SK-N-MC (cell line): ENCODE data around the gene AASDH.

Experiments
- FOXP2 ChIP-seq: optimal IDR thresholded peaks from 2 replicates; pipeline ENCODE3; 2011; ENCODE audit warnings: mild to moderate bottlenecking, moderate library complexity; ENCODE audit not compliant: insufficient read depth; ENCODE audit errors: extremely low read length, control extremely low read depth
- POLR2AphosphoS5 ChIP-seq: IDR thresholded peaks from 2 replicates; pipeline ENCODE4 v1.6.1; 2012; ENCODE audit warnings: mild to moderate bottlenecking, low read depth, low read length, borderline replicate concordance

DNA sequence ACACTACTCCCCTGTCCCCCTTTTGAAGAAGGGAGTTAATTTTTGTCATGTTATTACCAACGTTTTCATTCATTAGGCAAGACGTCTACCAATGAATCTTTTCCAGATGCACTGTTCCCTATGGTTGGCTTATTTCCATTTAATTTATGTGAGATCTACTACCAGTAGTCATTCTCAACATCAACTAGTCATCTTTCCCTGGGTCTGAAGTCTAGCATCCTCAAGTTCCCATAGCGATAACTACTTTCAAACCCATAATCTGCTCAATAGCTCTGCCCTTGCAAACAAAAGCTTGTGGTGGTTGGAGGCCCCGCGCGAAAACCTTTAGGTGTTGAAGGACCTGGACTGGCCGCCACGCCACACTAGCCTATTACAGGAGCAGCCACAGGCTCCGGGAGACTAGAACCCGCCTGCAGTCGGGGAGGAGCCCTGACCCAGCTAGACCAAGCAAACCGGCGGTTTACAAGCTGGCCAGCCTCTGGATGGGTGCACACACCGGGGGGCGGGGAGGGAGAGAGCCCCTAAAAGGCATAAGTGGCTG, 47.4 kb upstream of the AASDH start:
- TF ChIP-seq FOXP2, result no peak
- TF ChIP-seq POLR2AphosphoS5, result no peak
